OCI-LY1 (cell line): ENCODE measurements around the gene NMT1.

ENCODE experiments used
- EZH2 ChIP-seq: fragments of 200-600 bp; sonication (generic), shearing (Covaris generic); IDR thresholded peaks from 2 replicates; pipeline ENCODE4 v1.8.0; 2017; ENCODE audit warnings: borderline replicate concordance, mixed run types, mild to moderate bottlenecking, antibody characterized with exemption, low read length, moderate library complexity, mixed read lengths
- TF ChIP-seq, protein P1 (sequence below): fragments of 200-600 bp; sonication (generic), shearing (Covaris generic); IDR thresholded peaks from 2 replicates; pipeline ENCODE4 v1.5.1; 2017; ENCODE audit warnings: mild to moderate bottlenecking, antibody characterized with exemption, low read length, moderate library complexity, mixed read lengths

DNA sequence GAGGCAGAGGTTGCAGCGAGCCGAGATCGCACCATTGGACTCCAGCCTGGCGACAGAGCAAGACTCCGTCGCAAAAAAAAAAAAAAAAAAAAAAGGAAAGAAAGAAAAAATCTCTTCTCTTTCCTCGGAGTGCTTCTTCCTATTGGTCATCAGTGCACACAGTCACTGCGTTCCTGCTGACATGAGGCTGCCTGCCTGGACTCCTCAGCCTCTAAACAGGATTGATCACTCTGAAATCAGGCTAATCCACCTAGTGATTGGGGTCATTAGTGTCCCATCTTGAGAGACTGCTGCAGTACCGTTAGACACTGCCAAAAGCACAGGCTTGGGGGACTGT, 40.4 kb downstream of the NMT1 start:
- TF ChIP-seq, protein P1, sequence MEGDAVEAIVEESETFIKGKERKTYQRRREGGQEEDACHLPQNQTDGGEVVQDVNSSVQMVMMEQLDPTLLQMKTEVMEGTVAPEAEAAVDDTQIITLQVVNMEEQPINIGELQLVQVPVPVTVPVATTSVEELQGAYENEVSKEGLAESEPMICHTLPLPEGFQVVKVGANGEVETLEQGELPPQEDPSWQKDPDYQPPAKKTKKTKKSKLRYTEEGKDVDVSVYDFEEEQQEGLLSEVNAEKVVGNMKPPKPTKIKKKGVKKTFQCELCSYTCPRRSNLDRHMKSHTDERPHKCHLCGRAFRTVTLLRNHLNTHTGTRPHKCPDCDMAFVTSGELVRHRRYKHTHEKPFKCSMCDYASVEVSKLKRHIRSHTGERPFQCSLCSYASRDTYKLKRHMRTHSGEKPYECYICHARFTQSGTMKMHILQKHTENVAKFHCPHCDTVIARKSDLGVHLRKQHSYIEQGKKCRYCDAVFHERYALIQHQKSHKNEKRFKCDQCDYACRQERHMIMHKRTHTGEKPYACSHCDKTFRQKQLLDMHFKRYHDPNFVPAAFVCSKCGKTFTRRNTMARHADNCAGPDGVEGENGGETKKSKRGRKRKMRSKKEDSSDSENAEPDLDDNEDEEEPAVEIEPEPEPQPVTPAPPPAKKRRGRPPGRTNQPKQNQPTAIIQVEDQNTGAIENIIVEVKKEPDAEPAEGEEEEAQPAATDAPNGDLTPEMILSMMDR, result no peak
- TF ChIP-seq EZH2, result no peak
